ENCODE measurements around the gene ADGRV1. TPM values are rescaled to one million over a fixed set of nuclear protein-coding genes. Genes with fewer than 3 reads are reported as not detected.

ADGRV1 gene
- total and polyA plus RNA-seq, 2 donors (not counting 3 experiments of a cell fraction or from before 2014, with no cell fraction given), result 0.11 to 0.55 TPM

GRCh38 chr5:91109634-91110033 is 551.0 kb downstream of the ADGRV1 start:
- no peaks in the 10 kb centered on the region for H3K27me3 ChIP-seq (ENCODE audit: control insufficient read depth in 2 of 2, insufficient read depth in 2 of 2, low read length in 2 of 2)
- ChIA-PET POLR2A (no interaction called here), CTCF (interaction anchor here (0.6 to 3.8 kb wide), 5 partner anchors 110 to 275 kb away, joined by 3 to 23 read pairs (median 4); partner anchors contain the start of gene ARRDC3)
- no peak overlapping the region for H2AFZ ChIP-seq (ENCODE audit: low read depth, low read length)
- TF ChIP-seq POLR2AphosphoS5 (IDR thresholded peaks at IDR 0.05; ENCODE audit: insufficient read depth, low read depth, low read length) (no peak), JUN (IDR thresholded peaks at IDR 0.05; ENCODE audit: borderline replicate concordance, insufficient read depth, insufficient read length, low read depth) (no peak), MAX (IDR thresholded peaks at IDR 0.05; ENCODE audit: insufficient read depth, insufficient read length) (no peak), POLR2A (IDR thresholded peaks at IDR 0.05; ENCODE audit: low read depth, low read length) (no peak), FOS (IDR thresholded peaks at IDR 0.05; ENCODE audit: borderline replicate concordance, insufficient read depth, low read length) (no peak)
- no peak overlapping the region for H3K9ac ChIP-seq (replicated peaks; ENCODE audit: extremely low read depth, insufficient read depth, low read length)
- FAIRE-seq, result no peak
- no TSS peak for BruUV-seq (replicated peaks)
- no peaks in the 10 kb centered on the region for H3K79me2 ChIP-seq (ENCODE audit: control insufficient read depth, insufficient read depth, low read length)
- no peak overlapping the region for H3K27ac ChIP-seq (ENCODE audit: insufficient read depth, low read depth, low read length)
- no peaks in the 10 kb centered on the region for H4K20me1 ChIP-seq (replicated peaks; ENCODE audit: control insufficient read depth, extremely low read depth, insufficient read depth, low read length)
- dilution Hi-C loops (cut with MboI; ENCODE audit: extremely low pct_ligation_motif_present, low sequenced_read_pairs), result no loop called here
- DNase-seq (ENCODE audit: low read depth, low spot score), result peak; percentile 40
- no peaks in the 10 kb centered on the region for H3K36me3 ChIP-seq (ENCODE audit: control insufficient read depth in 2 of 2, extremely low read depth in 1 of 2, insufficient read depth in 2 of 2, low read length in 2 of 2)
- no peak overlapping the region for H3K4me3 ChIP-seq (replicated peaks in 1 of 3; ENCODE audit: insufficient read depth in 1 of 3, low read depth in 1 of 3, low read length in 3 of 3)
- H3K4me2 ChIP-seq (ENCODE audit: insufficient read depth, low read length), result no peak overlapping the region
- no peaks in the 10 kb centered on the region for H3K9me1 ChIP-seq (replicated peaks; ENCODE audit: control insufficient read depth, extremely low read depth, insufficient read depth, low read length)
- intact Hi-C loops (cut with micrococcal nuclease), result no loop called here
- peaks cover 4% of the 10 kb centered on the region for H3K4me1 ChIP-seq (ENCODE audit: control insufficient read depth, extremely low read depth, insufficient read depth, low read length)
- peaks cover 2% of the 10 kb centered on the region for H3K9me3 ChIP-seq (replicated peaks; ENCODE audit: control insufficient read depth, insufficient read depth, low read length)

- Histone ChIP-seq H3K4me2 (ENCODE audit: insufficient read depth, low read length) (no peak overlapping the region), H2AFZ (ENCODE audit: low read depth, low read length) (no peak overlapping the region), H4K20me1 (replicated peaks; ENCODE audit: control insufficient read depth, extremely low read depth, insufficient read depth, low read length) (no peaks in the 10 kb centered on the region), H3K27ac (ENCODE audit: insufficient read depth, low read depth, low read length) (no peak overlapping the region), H3K9me1 (replicated peaks; ENCODE audit: control insufficient read depth, extremely low read depth, insufficient read depth, low read length) (no peaks in the 10 kb centered on the region), H3K79me2 (ENCODE audit: control insufficient read depth, insufficient read depth, low read length) (no peaks in the 10 kb centered on the region), H3K4me1 (ENCODE audit: control insufficient read depth, extremely low read depth, insufficient read depth, low read length) (peaks cover 8% of the 10 kb centered on the region), H3K27me3 (ENCODE audit: control insufficient read depth in 2 of 2, insufficient read depth in 2 of 2, low read length in 2 of 2) (no peaks in the 10 kb centered on the region), H3K9me3 (replicated peaks; ENCODE audit: control insufficient read depth, insufficient read depth, low read length) (peaks cover 2% of the 10 kb centered on the region), H3K9ac (replicated peaks; ENCODE audit: extremely low read depth, insufficient read depth, low read length) (no peak overlapping the region), H3K4me3 (replicated peaks in 1 of 3; ENCODE audit: insufficient read depth in 1 of 3, low read depth in 1 of 3, low read length in 3 of 3) (no peak overlapping the region), H3K36me3 (ENCODE audit: control insufficient read depth in 2 of 2, extremely low read depth in 1 of 2, insufficient read depth in 2 of 2, low read length in 2 of 2) (no peaks in the 10 kb centered on the region)
- intact Hi-C loops (cut with micrococcal nuclease), result no loop called here
- DNase-seq (ENCODE audit: low read depth, low spot score) (no peak), FAIRE-seq (no peak)
- BruUV-seq (replicated peaks), result no TSS peak
- TF ChIP-seq CTCF (IDR thresholded peaks at IDR 0.05; ENCODE audit: extremely low read depth in 1 of 2, insufficient read depth in 1 of 2, low read depth in 1 of 2, low read length in 2 of 2), result no peak
- no peak for TF ChIP-seq POLR2A (IDR thresholded peaks at IDR 0.05; ENCODE audit: low read depth, low read length)
- TF ChIP-seq MYC (IDR thresholded peaks at IDR 0.05; ENCODE audit: low read depth, low read length), result no peak
- TF ChIP-seq JUN (IDR thresholded peaks at IDR 0.05; ENCODE audit: borderline replicate concordance, insufficient read depth, insufficient read length, low read depth), result no peak
- TF ChIP-seq EZH2 (IDR thresholded peaks at IDR 0.05; ENCODE audit: borderline replicate concordance, low read depth, low read length, severe bottlenecking), result no peak
- TF ChIP-seq POLR2AphosphoS5 (IDR thresholded peaks at IDR 0.05; ENCODE audit: insufficient read depth, low read depth, low read length), result no peak
- no peak for TF ChIP-seq FOS (IDR thresholded peaks at IDR 0.05; ENCODE audit: borderline replicate concordance, insufficient read depth, low read length)
- TF ChIP-seq GATA2 (IDR thresholded peaks at IDR 0.05; ENCODE audit: insufficient read depth, insufficient read length, low read depth, low read length), result no peak
- TF ChIP-seq MAX (IDR thresholded peaks at IDR 0.05; ENCODE audit: insufficient read depth, insufficient read length), result no peak
- ChIA-PET POLR2A (no interaction called here), CTCF (interaction anchor here (0.9 to 3.8 kb wide), 6 partner anchors 10 to 308 kb away, joined by 3 to 23 read pairs (median 5); no protein-coding TSS in a partner anchor)
- dilution Hi-C loops (cut with MboI; ENCODE audit: extremely low pct_ligation_motif_present, low sequenced_read_pairs), result no loop called here
These were observed 552.1 kb downstream of the ADGRV1 start for GRCh38 chr5:91110686-91111085.
